OCI-LY7 (cell line): ENCODE data around the gene GABRD. TPM values are rescaled to one million over a fixed set of nuclear protein-coding genes. Genes with fewer than 3 reads are reported as not detected.

Source experiments
- Bru-seq: library from RNA; stranded (reverse); fragments of 400-500 nt; gene quantifications from one replicate; lab custom pipeline; 2021; lab: Mats Ljungman, UMichigan
- BruChase-seq, 2 experiments: library from RNA; stranded (reverse); fragments of 400-500 nt; gene quantifications; one replicate each; lab custom pipeline; 2021; lab: Mats Ljungman, UMichigan
- BruUV-seq: library from RNA; stranded (reverse); fragments of 400-500 nt; replicated peaks from 2 replicates; lab custom pipeline; 2021; lab: Mats Ljungman, UMichigan
- CTCF ChIA-PET: fragments of 300-600 bp; sonication (Branson Sonifier 250); formaldehyde crosslinking; loops from one replicate; lab custom pipeline; 2022; ENCODE audit warnings: antibody characterized with exemption; ENCODE audit not compliant: unreplicated experiment; lab: Charles Lee
- POLR2A ChIA-PET: fragments of 300-600 bp; sonication (Branson Sonifier 250); formaldehyde crosslinking; loops from one replicate; lab custom pipeline; 2022; ENCODE audit warnings: antibody characterized with exemption; lab: Charles Lee
- DNase-seq: peaks from one replicate; pipeline ENCODE4 v3.0.0-alpha.2; 2015; ENCODE audit warnings: low spot score
- H2AFZ ChIP-seq: fragments of 200-600 bp; sonication (generic), shearing (Covaris generic); 2 replicates; pipeline ENCODE4 v1.6.1; 2014; ENCODE audit warnings: mild to moderate bottlenecking, antibody characterized with exemption, low read length, moderate library complexity
- H3K27ac ChIP-seq: fragments of 200-600 bp; sonication (generic); 2 replicates; pipeline ENCODE4 v1.5.1; 2014; ENCODE audit warnings: mixed run types, low read depth, mild to moderate bottlenecking, moderate library complexity, low read length, inconsistent platforms; ENCODE audit not compliant: poor library complexity, severe bottlenecking
- H3K36me3 ChIP-seq: fragments of 200-600 bp; sonication (generic); 2 replicates; pipeline ENCODE4 v1.6.1; 2014; ENCODE audit warnings: mild to moderate bottlenecking, antibody characterized with exemption, low read length, moderate library complexity, mixed read lengths; ENCODE audit not compliant: insufficient read depth
- H3K4me1 ChIP-seq: fragments of 200-600 bp; sonication (generic); 2 replicates; pipeline ENCODE4 v1.5.1; 2014; ENCODE audit warnings: mild to moderate bottlenecking, low read length; ENCODE audit not compliant: insufficient read depth, poor library complexity, severe bottlenecking
- H3K4me2 ChIP-seq: fragments of 200-600 bp; sonication (generic); 2 replicates; pipeline ENCODE4 v1.6.1; 2014; ENCODE audit warnings: mild to moderate bottlenecking, low read length
- H3K4me3 ChIP-seq: fragments of 200-600 bp; sonication (generic); 2 replicates; pipeline ENCODE4 v1.5.1; 2014; ENCODE audit warnings: mild to moderate bottlenecking, low read depth, low read length; ENCODE audit not compliant: poor library complexity, severe bottlenecking
- H3K79me2 ChIP-seq: fragments of 200-600 bp; sonication (generic); 2 replicates; pipeline ENCODE4 v1.6.1; 2016; ENCODE audit warnings: low read depth, mild to moderate bottlenecking, low read length, moderate library complexity, mixed read lengths; ENCODE audit not compliant: insufficient read depth
- H3K9me2 ChIP-seq: fragments of 200-600 bp; sonication (generic); 2 replicates; pipeline ENCODE4 v1.6.1; 2016; ENCODE audit warnings: mild to moderate bottlenecking, low read length, mixed read lengths; ENCODE audit not compliant: insufficient read depth
- H3K9me3 ChIP-seq: fragments of 200-600 bp; sonication (generic); 2 replicates; pipeline ENCODE4 v1.6.1; 2014; ENCODE audit warnings: mild to moderate bottlenecking, mixed run types, low read length, mixed read lengths
- H4K20me1 ChIP-seq: fragments of 200-600 bp; sonication (generic); 2 replicates; pipeline ENCODE4 v1.6.1; 2014; ENCODE audit warnings: mild to moderate bottlenecking, antibody characterized with exemption, low read length, moderate library complexity, mixed read lengths; ENCODE audit not compliant: insufficient read depth
- EZH2phosphoT487 ChIP-seq: fragments of 200-600 bp; sonication (generic); IDR thresholded peaks from 2 replicates; pipeline ENCODE4 v1.6.1; 2018; ENCODE audit warnings: low read depth, borderline replicate concordance, mild to moderate bottlenecking, mixed run types, antibody characterized with exemption, low read length, moderate library complexity, mixed read lengths
- intact Hi-C: fragments of 100-400 bp; cut with micrococcal nuclease; formaldehyde crosslinking; loops from one replicate; pipeline ENCODE4 v1.10.0; 2022; ENCODE audit not compliant: unreplicated experiment
- long read RNA-seq: library from polyadenylated mRNA; stranded (forward); transcript quantifications from one replicate; pipeline ENCODE4 v2.0.0, GENCODE V29; 2022
- total RNA-seq, 2 experiments: library from RNA; depleted of rRNA in 1 of 2; stranded (reverse); fragments of >200 nt in 1 of 2; shearing (Covaris generic) in 1 of 2; gene quantifications; 2 replicates each; pipeline ENCODE4 v1.2.3, GENCODE V29; 2014 to 2022
- TF ChIP-seq, protein P1 (sequence below): fragments of 200-600 bp; sonication (generic); conservative IDR thresholded peaks from 2 replicates; pipeline ENCODE4 v1.5.1; 2014; ENCODE audit warnings: mild to moderate bottlenecking, antibody characterized with exemption, low read length, moderate library complexity, mixed read lengths

GABRD gene
- total RNA-seq (2014; rRNA removed; shearing (Covaris generic)) (not detected in 2 replicates), total RNA-seq (2022) (not detected in 2 replicates), Bru-seq, nascent RNA (not detected), BruChase-seq, experiment 1, labeled RNA remaining after a 6-hour chase (not detected), BruChase-seq, experiment 2, labeled RNA remaining after a 2-hour chase (not detected)
- long read RNA-seq, result 0 reads

DNA sequence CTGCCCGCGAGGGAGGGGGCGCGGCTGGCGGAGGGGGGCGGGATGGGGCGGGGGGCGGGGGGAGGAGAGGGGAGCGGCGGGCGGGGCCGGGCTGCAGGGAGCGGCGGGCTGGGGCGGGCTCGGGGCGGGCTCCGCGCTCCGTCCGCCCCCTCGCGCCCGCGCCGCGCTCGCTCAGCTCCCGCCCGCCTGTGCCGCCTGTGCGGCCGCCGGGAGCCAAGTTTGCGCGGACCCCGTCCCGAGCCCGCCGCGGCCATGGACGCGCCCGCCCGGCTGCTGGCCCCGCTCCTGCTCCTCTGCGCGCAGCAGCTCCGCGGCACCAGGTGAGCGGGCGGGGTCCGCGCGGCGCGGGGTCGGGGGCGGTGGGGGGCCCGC lies at the start of gene GABRD:
GABRD (plus strand) TSS at position 174 of the 372 bp plus-strand sequence; CDS start at position 253, 79 bp downstream.
- no peak for DNase-seq
- H2AFZ ChIP-seq, result no peak within 1 kb of the TSS
- CTCF ChIA-PET, result no interaction called here
- H3K36me3 ChIP-seq, result no peaks in the 10 kb centered on the region
- TF ChIP-seq, protein P1, sequence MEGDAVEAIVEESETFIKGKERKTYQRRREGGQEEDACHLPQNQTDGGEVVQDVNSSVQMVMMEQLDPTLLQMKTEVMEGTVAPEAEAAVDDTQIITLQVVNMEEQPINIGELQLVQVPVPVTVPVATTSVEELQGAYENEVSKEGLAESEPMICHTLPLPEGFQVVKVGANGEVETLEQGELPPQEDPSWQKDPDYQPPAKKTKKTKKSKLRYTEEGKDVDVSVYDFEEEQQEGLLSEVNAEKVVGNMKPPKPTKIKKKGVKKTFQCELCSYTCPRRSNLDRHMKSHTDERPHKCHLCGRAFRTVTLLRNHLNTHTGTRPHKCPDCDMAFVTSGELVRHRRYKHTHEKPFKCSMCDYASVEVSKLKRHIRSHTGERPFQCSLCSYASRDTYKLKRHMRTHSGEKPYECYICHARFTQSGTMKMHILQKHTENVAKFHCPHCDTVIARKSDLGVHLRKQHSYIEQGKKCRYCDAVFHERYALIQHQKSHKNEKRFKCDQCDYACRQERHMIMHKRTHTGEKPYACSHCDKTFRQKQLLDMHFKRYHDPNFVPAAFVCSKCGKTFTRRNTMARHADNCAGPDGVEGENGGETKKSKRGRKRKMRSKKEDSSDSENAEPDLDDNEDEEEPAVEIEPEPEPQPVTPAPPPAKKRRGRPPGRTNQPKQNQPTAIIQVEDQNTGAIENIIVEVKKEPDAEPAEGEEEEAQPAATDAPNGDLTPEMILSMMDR, result no peak
- TF ChIP-seq EZH2phosphoT487, result no peak
- H3K4me2 ChIP-seq, result no peak within 1 kb of the TSS
- POLR2A ChIA-PET, result no interaction called here
- BruUV-seq, result no TSS peak
- no peaks in the 10 kb centered on the region for H3K79me2 ChIP-seq
- no peak within 1 kb of the TSS for H3K4me3 ChIP-seq
- no peaks in the 10 kb centered on the region for H3K9me2 ChIP-seq
- intact Hi-C loops, result no loop called here
- no peak within 1 kb of the TSS for H3K27ac ChIP-seq
- no peaks in the 10 kb centered on the region for H4K20me1 ChIP-seq
- H3K4me1 ChIP-seq, result no peaks in the 10 kb centered on the region
- no peaks in the 10 kb centered on the region for H3K9me3 ChIP-seq

GRCh38 chr1:1969505-1969900 lies 49.6 kb upstream of the GABRD start:
- peaks cover 6% of the 10 kb centered on the region; the same call in 1 of the 2 replicates for H3K9me3 ChIP-seq
- no peak overlapping the region for H3K4me2 ChIP-seq
- no peaks in the 10 kb centered on the region for H3K36me3 ChIP-seq
- TF ChIP-seq, protein P1, result no peak
- no peak for TF ChIP-seq EZH2phosphoT487
- H3K27ac ChIP-seq, result no peak overlapping the region
- no peak overlapping the region for H2AFZ ChIP-seq
- no peaks in the 10 kb centered on the region for H3K9me2 ChIP-seq
- POLR2A ChIA-PET, result no interaction called here
- no TSS peak for BruUV-seq
- H4K20me1 ChIP-seq, result no peaks in the 10 kb centered on the region
- H3K4me1 ChIP-seq, result no peaks in the 10 kb centered on the region
- no peak for DNase-seq
- no peaks in the 10 kb centered on the region for H3K79me2 ChIP-seq
- CTCF ChIA-PET, result no interaction called here
- intact Hi-C loops, result no loop called here
- H3K4me3 ChIP-seq, result no peak overlapping the region

DNA sequence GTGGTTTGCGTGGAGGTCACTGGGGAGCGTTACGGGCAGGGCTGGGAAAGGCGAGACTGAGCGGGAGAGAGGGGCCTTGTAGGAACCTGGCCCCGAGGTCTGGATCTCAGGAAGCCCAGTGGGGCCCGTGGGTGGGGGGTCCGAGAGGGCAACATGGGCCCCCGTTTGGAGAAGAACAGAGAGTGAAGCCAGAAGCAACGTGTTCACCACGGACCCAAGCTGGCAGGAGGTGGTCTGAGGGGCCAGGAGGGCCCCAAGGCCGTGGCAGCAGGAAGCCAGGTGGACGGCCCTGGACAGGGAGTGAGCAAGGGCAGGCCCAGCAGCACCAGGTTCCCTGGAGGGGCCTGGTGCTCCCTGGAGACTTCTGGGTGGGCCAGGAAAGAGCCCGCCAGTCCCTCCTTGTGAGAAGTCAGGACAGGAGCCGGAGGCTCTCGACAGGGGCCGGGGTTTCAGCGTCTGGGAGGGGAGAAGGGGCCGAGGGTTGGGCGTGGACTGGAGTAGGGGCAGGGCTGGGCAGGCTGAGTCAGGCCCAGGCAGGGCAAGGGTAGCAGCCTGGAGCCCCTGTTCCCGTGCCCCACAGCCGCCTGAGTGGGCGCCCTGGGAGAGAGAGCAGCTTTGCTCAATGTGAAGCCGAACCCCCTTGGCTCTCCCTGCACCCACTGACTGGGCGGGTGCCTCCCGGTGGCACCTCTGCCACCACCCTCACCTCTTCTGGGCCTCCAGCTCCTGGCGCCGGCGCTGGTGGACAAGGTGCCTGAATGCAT lies 49.0 kb upstream of the GABRD start:
- no peak overlapping the region for H2AFZ ChIP-seq
- no peaks in the 10 kb centered on the region for H3K9me2 ChIP-seq
- no peaks in the 10 kb centered on the region for H3K36me3 ChIP-seq
- no peaks in the 10 kb centered on the region for H4K20me1 ChIP-seq
- TF ChIP-seq, protein P1, result no peak
- TF ChIP-seq EZH2phosphoT487, result no peak
- intact Hi-C loops, result no loop called here
- H3K27ac ChIP-seq, result no peak overlapping the region
- no peaks in the 10 kb centered on the region for H3K79me2 ChIP-seq
- H3K4me3 ChIP-seq, result no peak overlapping the region
- no peaks in the 10 kb centered on the region for H3K4me1 ChIP-seq
- ChIA-PET CTCF (no interaction called here), POLR2A (no interaction called here)
- no peak overlapping the region for H3K4me2 ChIP-seq
- peaks cover 6% of the 10 kb centered on the region; the same call in 1 of the 2 replicates for H3K9me3 ChIP-seq
- DNase-seq, result no peak
- BruUV-seq, result no TSS peak
